ENCODE measurements around the gene RNU1-1.
"Not testable (repeated sequence)": the region's sequence is repeated elsewhere in the genome, so short reads cannot be mapped to it uniquely, and the experiment has no call there.

RNU1-1 gene

DNA sequence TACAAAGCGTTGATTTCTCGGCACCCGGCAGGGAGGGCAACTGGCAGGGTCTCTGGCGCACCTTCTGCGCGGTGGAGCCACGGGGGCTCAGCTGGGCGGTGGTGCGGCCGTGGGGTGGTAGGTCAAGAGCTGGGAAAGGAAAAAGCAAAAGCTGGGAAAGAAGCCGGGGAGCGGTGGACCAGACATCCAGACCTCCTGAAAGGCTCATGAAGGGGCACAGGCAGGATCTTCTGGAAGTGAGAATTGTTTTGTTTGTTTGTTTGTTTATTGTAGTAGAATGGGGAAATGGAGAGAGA, 7.2 kb upstream of the RNU1-1 start:
- no peak for DNase-seq

DNA sequence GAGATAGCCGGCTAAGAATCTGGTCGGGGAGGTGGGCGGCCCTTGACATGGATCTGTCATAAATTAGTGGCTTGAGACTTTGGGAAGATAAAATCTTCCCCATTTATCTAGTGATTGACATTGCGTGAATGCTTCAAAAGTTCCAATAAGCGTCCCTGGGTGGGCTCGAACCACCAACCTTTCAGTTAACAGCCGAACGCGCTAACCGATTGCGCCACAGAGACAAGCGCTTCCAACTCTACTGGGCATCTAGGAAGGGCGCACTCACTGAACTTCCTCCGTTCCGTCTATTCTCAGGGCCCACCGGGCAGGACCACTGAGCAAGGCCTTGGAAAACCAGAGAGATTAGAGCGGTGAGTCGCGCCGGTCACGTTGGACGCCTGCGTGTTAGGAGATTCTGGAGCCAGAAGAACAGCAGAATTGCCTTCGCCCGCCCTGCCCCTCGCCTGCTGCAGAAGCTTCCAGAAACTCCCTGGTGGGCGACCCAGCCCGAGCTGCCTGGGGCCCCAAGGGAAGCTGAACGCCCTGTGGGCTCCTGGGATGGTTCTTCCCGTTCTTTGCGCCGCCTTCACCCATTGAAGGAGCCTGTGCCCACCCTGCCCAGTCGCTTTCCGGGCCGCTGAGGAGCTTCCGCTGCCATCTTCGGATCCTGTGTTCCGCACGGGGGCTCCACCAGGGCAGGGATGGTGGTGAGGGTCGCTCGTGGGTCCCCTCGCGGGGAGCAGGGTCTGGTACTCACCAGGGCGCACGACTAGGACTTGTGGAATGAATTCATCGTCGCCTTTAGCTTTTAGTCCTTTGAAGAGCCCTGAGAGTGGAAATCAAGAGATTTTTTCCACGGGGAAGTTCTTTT, 6.6 kb upstream of the RNU1-1 start:
- DNase-seq: not testable (repeated sequence)

DNA sequence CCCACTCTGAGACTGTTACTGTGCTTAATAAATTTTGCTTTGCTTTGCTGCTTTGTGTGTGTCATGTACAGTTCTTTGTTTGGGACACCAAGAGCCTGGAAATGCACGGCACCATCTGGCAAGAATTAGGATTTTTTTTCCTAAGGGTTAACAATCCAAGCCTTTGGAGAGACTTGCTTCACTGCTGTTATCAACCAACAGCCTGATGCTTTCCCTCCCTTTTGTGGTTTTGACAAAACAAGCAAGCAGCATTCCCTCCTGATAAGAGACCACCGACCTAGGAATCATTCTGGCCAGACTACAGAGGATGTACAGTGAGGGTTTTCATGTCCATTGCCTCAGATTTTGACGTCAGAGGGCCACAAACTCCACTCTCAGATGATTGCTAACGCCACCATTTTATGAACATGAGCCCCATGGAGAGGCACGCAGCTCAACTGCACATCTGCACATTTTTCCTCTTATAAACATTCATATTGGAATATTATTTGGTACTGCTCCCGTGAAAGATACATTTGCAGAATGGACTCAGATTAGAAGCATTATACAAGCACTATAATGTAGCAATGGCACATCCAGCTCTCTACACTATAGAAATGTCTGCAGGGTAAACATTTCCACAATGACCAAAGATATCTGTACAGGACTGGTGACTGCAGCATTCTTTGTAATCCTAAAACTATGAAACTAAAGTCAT, 5.3 kb upstream of the RNU1-1 start:
- not testable (repeated sequence) for DNase-seq

DNA sequence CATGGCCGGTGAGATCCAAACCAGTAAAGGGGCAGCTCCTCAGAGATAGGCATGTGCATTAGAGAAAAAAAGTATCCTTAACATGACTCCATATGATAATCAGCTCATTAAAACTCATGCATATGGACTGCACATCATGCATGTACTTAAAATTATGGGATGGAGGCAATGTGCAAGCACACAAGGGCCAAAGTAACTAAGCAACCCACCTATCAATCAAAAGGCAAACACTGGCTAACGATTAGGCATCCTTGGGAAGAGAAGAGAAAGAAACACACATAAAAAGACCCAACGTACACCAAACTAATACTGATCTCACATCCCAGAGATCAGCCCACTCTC, 4.8 kb upstream of the RNU1-1 start:
- DNase-seq: not testable (repeated sequence)

DNA sequence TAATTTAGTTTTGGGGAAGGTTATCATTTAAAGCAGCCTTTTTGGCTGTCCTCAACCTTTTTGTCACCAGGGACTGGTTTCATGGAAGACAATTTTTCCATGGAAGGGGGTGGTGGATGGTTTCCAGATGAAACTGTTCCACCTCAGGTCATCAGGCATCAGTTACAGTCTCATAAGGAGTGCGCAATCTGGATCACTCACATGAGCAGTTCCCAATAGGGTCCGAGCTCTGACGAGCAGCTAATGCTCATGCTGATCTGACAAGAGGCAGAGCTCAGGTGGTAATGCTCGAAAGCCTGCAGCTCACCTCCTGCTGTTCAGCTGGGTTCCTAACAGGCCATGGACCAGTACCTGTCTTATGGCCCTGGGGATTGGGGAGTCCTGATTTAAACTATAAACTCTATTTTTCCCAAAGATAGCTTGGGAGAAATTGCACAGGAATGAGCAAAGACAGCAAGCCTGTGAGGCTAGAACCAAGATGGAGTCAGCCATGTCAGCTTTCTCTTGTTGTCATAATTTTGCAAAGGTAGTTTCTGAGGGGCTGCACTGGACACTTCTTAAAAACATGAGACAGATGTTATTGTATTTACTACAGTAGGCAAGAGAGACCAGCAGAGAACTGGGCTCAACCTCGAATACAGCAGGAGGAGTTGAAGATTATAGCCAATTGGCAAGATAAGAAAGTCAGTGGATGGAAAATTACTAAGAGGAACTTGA, 2.8 kb upstream of the RNU1-1 start:
- not testable (repeated sequence) for DNase-seq

DNA sequence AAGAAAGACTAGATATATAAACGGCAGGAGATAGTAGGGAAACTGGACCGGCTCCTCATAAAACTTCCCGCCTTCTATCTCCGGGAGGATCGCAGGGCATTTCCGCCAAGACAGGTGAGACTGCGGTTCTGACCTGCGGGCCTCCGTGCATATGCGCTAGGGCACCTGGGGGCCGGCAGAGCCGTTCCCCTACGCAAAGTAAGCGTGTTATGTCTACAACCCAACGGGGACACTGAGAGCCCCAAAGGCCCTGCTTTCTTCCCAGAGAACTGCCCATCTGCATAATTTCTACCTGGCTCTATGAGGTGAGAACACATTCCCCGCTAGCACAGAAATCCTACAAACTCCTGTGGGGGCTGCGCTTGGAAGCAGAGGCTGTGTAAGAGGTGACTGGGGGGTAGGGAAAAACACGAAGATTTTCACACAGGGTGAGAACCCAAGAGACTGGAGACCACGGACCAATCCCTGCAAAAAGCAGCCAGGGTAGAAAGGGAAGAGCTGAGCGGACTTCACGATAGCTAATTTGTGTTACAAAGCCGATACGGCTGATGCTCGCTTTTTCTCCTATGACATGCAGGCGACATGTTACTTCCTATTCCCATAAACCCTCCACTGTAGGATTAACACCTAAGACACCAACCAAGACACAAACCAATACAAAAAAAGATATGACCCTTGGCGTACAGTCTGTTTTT, 526 bp downstream of the RNU1-1 start:
- peak; percentile 78 for DNase-seq

DNA sequence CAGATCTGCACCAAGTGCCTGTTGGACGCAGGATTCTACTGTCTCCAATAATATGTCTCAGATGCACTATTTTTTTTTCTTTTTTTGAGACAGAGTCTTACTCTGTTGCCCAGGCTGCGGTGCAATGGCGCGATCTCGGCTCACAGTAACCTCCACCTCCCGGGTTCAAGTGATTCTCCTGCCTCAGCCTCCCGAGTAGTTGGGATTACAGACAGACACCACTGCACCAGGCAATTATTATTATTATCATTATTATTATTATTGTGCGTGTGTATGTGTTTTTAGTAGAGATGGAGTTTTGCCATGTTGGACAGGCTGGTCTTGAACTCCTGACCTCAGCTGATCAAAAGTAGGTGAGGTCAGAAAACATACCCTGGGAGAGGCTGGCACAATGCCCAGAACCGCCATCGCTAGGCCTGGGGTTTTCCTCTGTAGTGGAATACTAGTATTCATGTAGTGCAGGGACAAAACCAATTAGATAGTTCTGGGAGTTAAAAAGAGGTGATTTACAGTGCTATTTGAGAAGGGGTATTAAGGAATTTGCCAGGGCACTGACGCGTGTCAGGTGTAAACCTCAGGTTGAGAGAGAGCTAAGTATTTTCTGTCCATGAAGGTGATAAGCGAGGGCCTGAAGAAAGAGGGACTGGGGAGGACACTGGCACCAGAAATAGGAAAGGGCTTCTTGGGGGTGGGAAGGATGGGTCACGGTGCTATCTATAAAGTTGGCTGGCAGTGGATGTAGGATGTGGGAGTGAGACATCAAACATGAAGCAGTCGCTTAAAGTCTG, 1.3 kb downstream of the RNU1-1 start:
- DNase-seq: not testable (repeated sequence)

DNA sequence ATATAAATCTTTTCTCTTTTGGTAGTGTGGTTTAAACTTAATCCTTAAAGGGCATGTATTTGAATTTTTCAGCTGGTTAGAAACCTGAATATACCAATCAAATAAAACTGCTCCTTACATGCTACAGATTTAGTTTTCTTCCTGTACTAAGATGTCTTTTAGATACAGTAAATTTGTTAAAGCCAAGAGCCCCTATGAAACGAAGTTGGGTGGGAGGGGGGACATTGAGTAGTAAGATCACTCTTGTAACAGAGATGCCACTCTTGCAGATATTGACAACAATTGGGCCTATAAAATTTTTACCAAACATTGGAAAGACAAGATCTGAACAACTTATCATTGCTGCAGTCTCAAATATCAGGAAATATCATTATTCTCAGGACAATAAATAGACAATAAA, 2.2 kb downstream of the RNU1-1 start:
- DNase-seq: not testable (repeated sequence)

DNA sequence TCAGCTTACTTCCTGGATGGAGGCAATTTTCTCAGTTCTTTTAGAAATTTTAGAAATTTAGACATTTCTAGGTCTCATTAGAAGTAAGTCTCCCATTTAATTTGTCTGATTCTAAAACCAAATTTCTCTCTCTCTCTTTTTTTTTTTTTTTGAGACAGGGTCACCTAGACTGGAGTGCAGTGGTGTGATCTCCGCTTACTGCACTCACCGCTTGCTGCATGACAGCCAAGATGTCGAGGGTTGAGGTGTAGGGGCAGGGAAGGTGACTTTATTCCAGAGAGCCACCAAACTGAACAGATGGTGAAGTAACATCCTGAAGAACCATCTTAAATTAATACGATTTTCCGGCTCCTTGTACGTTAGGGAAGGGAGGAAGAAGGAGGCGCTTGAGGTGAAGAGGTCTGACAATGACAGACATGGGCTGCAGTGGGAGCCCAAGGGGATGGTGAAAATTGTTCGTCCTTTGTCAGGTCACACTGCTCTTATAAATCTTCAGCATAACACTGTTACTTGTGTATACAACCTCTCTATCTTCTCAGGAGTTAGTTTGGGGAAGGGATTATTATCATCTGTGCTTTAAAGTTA, 5.1 kb downstream of the RNU1-1 start:
- DNase-seq: not testable (repeated sequence)

DNA sequence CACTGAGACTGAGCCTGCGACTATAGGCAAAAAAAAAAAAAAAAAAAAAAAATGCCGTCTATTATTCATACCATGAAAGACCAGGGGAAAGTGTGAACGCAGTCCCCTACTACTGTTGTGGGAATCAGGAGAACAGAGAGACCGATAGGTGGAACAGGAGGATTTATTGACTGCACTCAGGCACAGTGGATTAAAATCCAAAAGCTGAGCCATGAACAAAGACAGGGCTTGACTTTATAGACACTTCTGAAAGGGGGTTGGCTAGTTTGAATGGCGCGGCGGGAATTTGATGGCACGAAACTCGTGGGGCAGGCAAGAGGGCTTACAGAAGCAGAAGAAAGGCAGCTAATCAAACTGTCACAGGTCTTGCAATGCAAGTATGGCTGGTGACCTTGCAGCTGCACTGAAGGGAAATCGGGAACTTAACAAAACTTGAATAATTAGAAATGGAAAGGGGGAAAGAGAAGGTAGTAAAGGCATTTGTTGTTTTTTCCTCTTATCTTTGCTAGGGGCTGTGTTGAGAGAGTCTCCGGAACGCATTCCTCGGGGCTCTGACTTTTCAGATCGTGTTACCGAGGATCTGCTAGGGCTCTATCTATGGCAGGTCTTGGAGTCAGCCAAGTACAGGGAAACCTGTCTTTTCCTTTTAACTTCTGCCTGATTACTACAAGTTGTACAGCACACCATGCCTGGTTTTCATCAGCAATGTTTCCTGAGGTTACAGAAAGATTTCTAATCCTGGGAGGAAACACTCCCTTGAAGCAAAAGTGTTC, 7.5 kb downstream of the RNU1-1 start:
- DNase-seq: not testable (repeated sequence)

DNA sequence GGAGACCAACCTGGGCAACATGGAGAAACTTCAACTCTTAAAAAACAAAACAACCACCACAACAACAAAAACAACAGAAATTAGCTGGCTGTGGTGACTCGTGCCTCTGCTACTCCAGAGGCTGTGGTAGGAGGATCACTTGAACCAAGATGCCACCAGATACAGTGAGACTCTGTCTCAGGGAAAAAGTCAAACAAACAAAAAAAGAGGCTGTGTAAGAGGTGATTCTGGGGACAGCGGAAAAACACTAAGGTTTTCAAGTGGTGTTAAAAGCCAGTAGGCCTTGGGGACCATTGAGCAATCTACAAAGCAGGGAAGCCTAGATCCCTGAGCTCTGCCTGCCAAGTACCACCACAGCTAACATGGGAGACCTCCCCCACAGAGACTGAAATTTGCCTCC, 8.2 kb downstream of the RNU1-1 start:
- not testable (repeated sequence) for DNase-seq

DNA sequence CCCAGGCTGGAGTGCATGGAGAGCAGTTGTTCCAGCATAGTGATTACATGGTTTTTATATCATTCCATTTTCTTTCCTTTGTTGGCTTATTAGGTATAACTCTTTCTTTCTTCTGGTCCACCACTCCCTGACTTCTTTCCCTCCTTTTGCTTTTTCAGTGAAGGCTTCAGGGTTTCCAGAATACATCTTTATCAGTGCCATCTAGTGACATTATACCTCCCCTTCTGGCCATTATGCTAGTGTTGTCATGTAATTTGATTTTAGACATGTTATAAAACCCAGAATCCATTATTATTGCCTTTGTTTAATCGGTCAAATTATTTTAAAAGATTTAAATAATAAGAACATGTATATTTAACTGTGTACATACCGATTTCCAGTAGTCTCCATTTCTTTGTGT, 10.6 kb downstream of the RNU1-1 start:
- DNase-seq: no peak

DNA sequence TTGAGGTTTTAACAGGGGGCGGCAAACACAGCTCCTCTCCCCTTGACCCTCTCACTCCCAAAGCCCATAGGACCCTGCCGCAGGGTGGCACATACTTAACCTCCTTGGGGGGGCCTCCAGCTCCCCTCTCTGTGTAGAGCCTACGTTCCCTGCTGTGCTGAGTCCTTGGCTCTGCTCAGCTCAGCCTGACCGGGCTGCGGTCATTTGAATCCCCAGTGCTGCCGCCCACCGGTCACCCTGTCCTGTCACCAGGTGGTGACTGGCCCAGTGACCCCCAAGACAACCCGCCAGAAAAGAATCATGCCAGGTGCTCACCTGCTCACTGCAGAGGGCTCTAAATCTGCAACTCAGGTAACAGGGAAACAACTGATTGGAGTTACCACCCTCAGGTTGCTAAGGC, 12.6 kb downstream of the RNU1-1 start:
- not testable (repeated sequence) for DNase-seq

DNA sequence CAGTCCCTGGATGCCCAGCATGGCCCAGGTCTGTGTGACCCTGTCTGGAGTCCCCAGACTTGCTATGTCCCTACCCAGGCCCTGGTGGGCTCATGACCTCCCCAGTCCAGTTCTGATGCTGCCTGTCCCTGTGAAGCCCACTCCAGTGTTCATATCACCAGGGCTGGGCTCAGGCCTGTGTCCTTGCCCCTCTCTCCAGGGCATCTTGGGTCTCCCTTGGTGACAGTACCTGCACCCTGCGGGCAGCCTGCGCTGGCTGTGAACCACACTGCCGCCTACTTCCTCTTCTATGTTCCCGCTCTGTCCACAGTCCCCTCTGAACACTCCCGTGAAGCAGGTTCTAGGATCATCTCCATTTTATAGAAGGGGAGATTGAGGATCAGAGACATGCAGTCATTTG, 13.1 kb downstream of the RNU1-1 start:
- not testable (repeated sequence) for DNase-seq

DNA sequence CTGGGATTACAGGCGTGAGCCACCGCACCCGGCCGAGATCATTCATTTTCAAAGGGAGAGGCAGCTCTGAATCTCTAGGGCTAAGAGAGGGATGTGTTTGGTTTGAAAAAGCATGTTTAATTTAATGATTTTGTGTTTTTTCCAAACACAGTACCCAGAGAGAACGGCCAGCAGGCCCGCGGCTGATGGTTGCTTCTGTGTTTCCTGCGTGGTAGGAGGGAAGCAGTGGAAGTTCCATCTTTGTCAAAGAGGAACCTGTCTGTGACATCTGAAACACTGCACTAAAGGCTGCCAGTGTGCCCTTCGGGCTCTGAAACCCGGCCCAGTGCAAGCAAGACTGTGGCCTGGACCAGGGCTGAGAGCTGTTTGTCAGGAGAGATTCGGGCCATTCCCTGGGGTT, 13.6 kb downstream of the RNU1-1 start:
- DNase-seq: not testable (repeated sequence)

DNA sequence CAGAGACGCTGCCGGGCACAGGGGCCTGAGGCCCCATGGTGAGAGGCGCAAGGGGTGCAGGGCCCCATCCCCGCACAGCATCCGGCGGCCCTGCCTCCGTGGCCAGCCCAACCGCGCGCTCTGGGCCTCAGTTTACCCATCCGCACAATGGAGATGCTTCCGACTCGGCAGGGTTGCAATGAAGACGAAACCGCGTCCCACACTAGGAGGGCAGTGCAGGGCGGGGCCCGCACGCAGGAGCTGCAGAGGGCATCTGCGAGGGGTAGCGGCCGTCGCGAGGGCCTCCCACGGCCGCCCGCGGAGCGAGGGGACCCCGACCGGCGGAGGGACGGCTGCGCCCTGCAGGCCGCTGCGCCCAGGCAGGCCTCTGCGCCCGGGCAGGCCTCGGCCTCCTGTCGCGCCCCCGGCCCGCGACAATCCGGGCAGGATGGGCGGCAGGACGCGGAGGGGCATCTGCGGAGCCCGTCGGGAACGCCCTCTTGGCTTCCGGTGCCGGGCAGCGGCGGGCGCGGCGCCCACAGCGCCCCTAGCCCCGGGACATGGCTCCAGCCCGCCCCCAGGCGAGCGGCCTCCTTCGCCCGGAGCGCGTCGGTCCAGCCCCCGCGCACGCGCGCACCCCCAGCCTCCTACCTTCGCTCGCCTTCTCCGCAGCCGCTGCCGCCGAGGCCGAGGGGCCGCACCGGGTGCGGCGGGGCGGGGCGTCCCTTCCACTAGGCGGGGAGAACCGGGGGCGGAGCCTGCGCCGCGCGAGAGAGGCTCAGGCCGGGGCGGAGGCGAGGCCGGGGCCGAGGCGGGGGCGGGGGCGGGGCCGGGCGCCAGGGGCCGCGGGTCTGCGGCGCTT, 15.3 kb downstream of the RNU1-1 start:
- DNase-seq: peak; percentile 86

DNA sequence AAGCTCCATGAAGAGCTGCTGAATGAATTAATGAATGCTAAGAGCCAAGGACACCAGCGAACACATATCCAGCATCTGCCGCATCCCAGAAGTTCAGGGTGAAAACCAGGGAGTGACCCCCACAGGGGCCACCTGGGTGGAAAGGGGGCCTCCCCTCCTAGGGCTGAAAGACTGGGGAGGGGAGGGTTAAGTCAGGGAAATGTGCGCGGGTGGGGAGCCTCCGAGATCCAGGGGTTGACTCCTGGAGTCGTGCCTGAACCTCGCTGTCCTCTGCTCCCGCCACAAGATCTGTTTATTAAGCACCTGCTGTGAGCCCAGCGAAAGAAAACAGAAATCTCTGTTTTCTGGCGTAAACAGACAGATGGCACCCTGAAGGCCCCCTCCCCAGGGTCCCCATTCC, 16.0 kb downstream of the RNU1-1 start:
- not testable (repeated sequence) for DNase-seq

DNA sequence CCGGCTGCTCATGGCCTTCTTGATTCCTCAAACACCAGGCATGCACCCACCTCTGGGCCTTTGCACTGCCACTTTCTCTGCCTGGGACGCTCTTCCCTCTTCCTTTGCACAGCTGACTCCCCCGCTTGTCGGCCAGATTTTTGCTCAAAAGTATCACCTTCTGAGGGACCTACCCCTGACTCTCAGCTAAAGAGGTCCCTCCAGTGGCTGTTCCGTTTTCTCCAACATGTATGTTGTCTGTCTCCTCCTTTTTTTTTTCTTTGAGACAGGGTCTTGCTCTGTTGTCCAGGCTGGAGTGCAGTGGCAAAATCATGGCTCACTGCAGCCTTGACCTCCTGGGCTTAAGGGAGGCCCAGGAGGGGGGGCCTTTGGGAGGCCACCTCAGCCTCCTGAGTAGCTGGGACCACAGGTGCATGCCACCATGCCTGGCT, 16.6 kb downstream of the RNU1-1 start:
- not testable (repeated sequence) for DNase-seq

DNA sequence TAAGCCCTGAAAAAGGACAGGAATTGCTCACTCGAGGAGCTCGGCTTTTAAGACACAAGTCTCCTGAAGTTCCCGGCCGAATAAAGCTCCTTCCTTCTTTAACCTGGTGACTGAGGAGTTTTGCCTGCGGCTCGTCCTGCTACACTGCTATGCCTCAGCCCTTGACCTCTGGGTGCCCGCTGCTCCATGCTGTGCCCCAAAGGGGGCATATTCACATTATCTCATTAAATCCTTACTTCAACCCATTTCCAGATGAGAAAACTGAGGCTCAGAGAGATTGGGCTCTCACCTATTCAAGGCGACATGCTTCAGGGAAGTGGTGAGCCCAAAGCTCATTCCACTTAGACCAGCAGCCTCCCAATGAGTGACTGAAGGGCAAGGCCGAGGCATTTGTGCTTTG, 20.4 kb downstream of the RNU1-1 start:
- DNase-seq: not testable (repeated sequence)

DNA sequence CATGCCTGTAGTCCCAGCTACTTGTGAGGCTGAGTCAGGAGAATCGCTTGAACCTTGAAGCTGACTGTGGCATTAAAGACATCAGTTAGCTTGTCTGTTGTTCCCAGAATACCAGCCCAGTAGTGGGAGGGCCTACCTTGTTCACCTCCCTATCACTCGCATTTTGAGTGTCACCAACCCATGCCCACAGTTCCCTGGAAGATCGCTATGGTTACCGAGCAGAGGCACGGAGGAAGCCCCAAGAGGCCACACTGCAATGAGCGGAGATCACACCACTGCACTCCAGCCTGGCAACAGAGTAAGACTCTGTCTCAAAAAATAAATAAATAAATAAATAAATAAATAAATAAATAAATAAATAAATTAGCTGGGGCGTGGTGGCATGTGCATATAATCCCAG, 21.1 kb downstream of the RNU1-1 start:
- DNase-seq: not testable (repeated sequence)
